Hippocampal formation (tissue), 2 donors: ENCODE results near the gene TMEM125.

Source experiments
- DNase-seq, 2 donors: peaks; one replicate each; lab custom pipeline; 2025; lab: John Stamatoyannopoulos, UW

TMEM125 gene

GRCh38 chr1:43269627-43270375 lies at the start of gene TMEM125:
TSS of gene TMEM125 (plus strand) at chr1:43269983. CDS start at chr1:43272723, 2,740 bp downstream.
- no peak for DNase-seq

GRCh38 chr1:43220905-43221778 lies 48.6 kb upstream of the TMEM125 start:
- DNase-seq: no peak

- no peak for DNase-seq
These were observed 48.0 kb upstream of the TMEM125 start for GRCh38 chr1:43221797-43222196.

- DNase-seq: no peak
These were observed 46.9 kb upstream of the TMEM125 start for GRCh38 chr1:43222879-43223278.

GRCh38 chr1:43225168-43225567 lies 44.6 kb upstream of the TMEM125 start:
- no peak for DNase-seq

GRCh38 chr1:43227143-43227764 lies 42.5 kb upstream of the TMEM125 start:
- DNase-seq: peak; percentile 60 to 74

- DNase-seq: no peak
These were observed 39.7 kb upstream of the TMEM125 start for GRCh38 chr1:43229826-43230780.

GRCh38 chr1:43232074-43232473 lies 37.7 kb upstream of the TMEM125 start:
- DNase-seq: no peak

GRCh38 chr1:43232482-43232881 lies 37.3 kb upstream of the TMEM125 start:
- DNase-seq: no peak

- no peak for DNase-seq
These were observed 36.2 kb upstream of the TMEM125 start for GRCh38 chr1:43233631-43234030.

- no peak for DNase-seq
These were observed 35.5 kb upstream of the TMEM125 start for GRCh38 chr1:43234267-43234666.

GRCh38 chr1:43235040-43235439 lies 34.7 kb upstream of the TMEM125 start:
- no peak for DNase-seq

GRCh38 chr1:43235451-43236121 lies 34.2 kb upstream of the TMEM125 start:
- no peak for DNase-seq

GRCh38 chr1:43237121-43237520 lies 32.7 kb upstream of the TMEM125 start:
- no peak for DNase-seq

- DNase-seq: peak; percentile 68 to 78
These were observed 31.7 kb upstream of the TMEM125 start for GRCh38 chr1:43238085-43238484.

GRCh38 chr1:43238991-43239469 lies 30.8 kb upstream of the TMEM125 start:
- no peak for DNase-seq

GRCh38 chr1:43239484-43239883 lies 30.3 kb upstream of the TMEM125 start:
- DNase-seq: no peak

- DNase-seq: no peak
These were observed 28.4 kb upstream of the TMEM125 start for GRCh38 chr1:43241413-43241836.

GRCh38 chr1:43243299-43243698 lies 26.5 kb upstream of the TMEM125 start:
- DNase-seq: no peak

- no peak for DNase-seq
These were observed 23.1 kb upstream of the TMEM125 start for GRCh38 chr1:43246466-43247213.
